Measurements from ENCODE around the gene PLEK2. TPM values are rescaled to one million over a fixed set of nuclear protein-coding genes. Genes with fewer than 3 reads are reported as not detected.
A peak's percentile ranks its signal among the peaks of the same experiment; 100 is the strongest.
"Not testable (repeated sequence)": the region's sequence is repeated elsewhere in the genome, so short reads cannot be mapped to it uniquely, and the experiment has no call there.

Gene PLEK2
- total RNA-seq, 1 experiment from 2014 or later = 17.0 TPM

GRCh38 chr14:67358924-67359774 lies 52.8 kb downstream of the PLEK2 start:
- peak; percentile 57 for DNase-seq (ENCODE audit: low read depth)

GRCh38 chr14:67357969-67358354 lies 54.0 kb downstream of the PLEK2 start:
- peak; percentile 14 for DNase-seq (ENCODE audit: low read depth)

- no peak for DNase-seq (ENCODE audit: low read depth)
Observed at GRCh38 chr14:67357186-67357968, 54.6 kb downstream of the PLEK2 start.

GRCh38 chr14:67352055-67352454 lies 59.9 kb downstream of the PLEK2 start:
- DNase-seq (ENCODE audit: low read depth) = no peak

- no peak for DNase-seq (ENCODE audit: low read depth)
Observed at GRCh38 chr14:67345583-67345982, 66.4 kb downstream of the PLEK2 start.

GRCh38 chr14:67343601-67344230 lies 68.2 kb downstream of the PLEK2 start:
- DNase-seq (ENCODE audit: low read depth) = no peak

GRCh38 chr14:67341231-67341630 lies 70.7 kb downstream of the PLEK2 start:
- DNase-seq (ENCODE audit: low read depth) = not testable (repeated sequence)

Other genes with a start within 250 kb of the PLEK2 start
- gene GARIN2, start 222.7 kb downstream of the PLEK2 start, total RNA-seq (2014; rRNA removed; shearing (Covaris generic)) = not detected in 2 replicates
- gene PALS1, start 170.7 kb downstream of the PLEK2 start, total RNA-seq (2014; rRNA removed; shearing (Covaris generic)) = 24.6 and 30.9 TPM in 2 replicates
- gene ATP6V1D, start 52.4 kb downstream of the PLEK2 start, total RNA-seq (2014; rRNA removed; shearing (Covaris generic)) = 222 and 258 TPM in 2 replicates
- gene EIF2S1, start 51.8 kb downstream of the PLEK2 start, total RNA-seq (2014; rRNA removed; shearing (Covaris generic)) = 654 and 755 TPM in 2 replicates
- 2.9 and 8.5 TPM in 2 replicates for gene TMEM229B, start 76.6 kb upstream of the PLEK2 start, total RNA-seq (2014; rRNA removed; shearing (Covaris generic))
- gene PLEKHH1, start 121.1 kb upstream of the PLEK2 start, total RNA-seq (2014; rRNA removed; shearing (Covaris generic)) = 2.1 and 3.3 TPM in 2 replicates
- gene PIGH, start 188.1 kb upstream of the PLEK2 start, total RNA-seq (2014; rRNA removed; shearing (Covaris generic)) = 29.4 and 31.4 TPM in 2 replicates
- 19.4 and 37.1 TPM in 2 replicates for gene ARG2, start 207.8 kb upstream of the PLEK2 start, total RNA-seq (2014; rRNA removed; shearing (Covaris generic))

Data from Daoy (cell line).